Mucosa of stomach (tissue), 1 donor: Measurements from ENCODE around the gene ANKRD12.

ENCODE experiments used
- H3K27me3 ChIP-seq: one replicate; pipeline ENCODE4 v1.7.0; 2013; ENCODE audit warnings: mild to moderate bottlenecking, low read length; ENCODE audit not compliant: control insufficient read depth, insufficient read depth
- H3K36me3 ChIP-seq: one replicate; pipeline ENCODE4 v1.7.0; 2013; ENCODE audit warnings: low read length; ENCODE audit not compliant: control insufficient read depth, insufficient read depth
- H3K4me1 ChIP-seq: one replicate; pipeline ENCODE4 v1.7.0; 2013; ENCODE audit warnings: mild to moderate bottlenecking, low read length; ENCODE audit not compliant: control insufficient read depth, insufficient read depth
- H3K4me3 ChIP-seq: one replicate; pipeline ENCODE4 v1.7.0; 2013; ENCODE audit warnings: low read length
- H3K9ac ChIP-seq: one replicate; pipeline ENCODE4 v1.7.0; 2013; ENCODE audit warnings: mild to moderate bottlenecking, low read length, moderate library complexity
- H3K9me3 ChIP-seq: one replicate; pipeline ENCODE4 v1.7.0; 2013; ENCODE audit warnings: mild to moderate bottlenecking, low read length, moderate library complexity; ENCODE audit not compliant: control insufficient read depth
- donor health status: Pancreatic carcinoma.

ANKRD12 gene

GRCh38 chr18:9135081-9135911 lies 1.3 kb upstream of the ANKRD12 start:
- Histone ChIP-seq H3K27me3 (no peaks in the 10 kb centered on the region), H3K9ac (peak overlapping the region; percentile 72), H3K36me3 (no peaks in the 10 kb centered on the region), H3K4me1 (peaks cover 8% of the 10 kb centered on the region), H3K4me3 (peak overlapping the region; percentile 56), H3K9me3 (no peaks in the 10 kb centered on the region)

GRCh38 chr18:9135912-9136314 lies 668 bp upstream of the ANKRD12 start:
- Histone ChIP-seq H3K4me1 (peaks cover 10% of the 10 kb centered on the region), H3K27me3 (no peaks in the 10 kb centered on the region), H3K9ac (peak overlapping the region; percentile 72), H3K4me3 (peak overlapping the region; percentile 56), H3K36me3 (no peaks in the 10 kb centered on the region), H3K9me3 (no peaks in the 10 kb centered on the region)

GRCh38 chr18:9137168-9138066 lies 836 bp downstream of the ANKRD12 start:
- Histone ChIP-seq H3K4me3 (peak overlapping the region; percentile 42), H3K9me3 (no peaks in the 10 kb centered on the region), H3K4me1 (peaks cover 21% of the 10 kb centered on the region), H3K9ac (peak overlapping the region; percentile 80), H3K36me3 (no peaks in the 10 kb centered on the region), H3K27me3 (no peaks in the 10 kb centered on the region)

- H3K36me3 ChIP-seq: no peaks in the 10 kb centered on the region
- peaks cover 28% of the 10 kb centered on the region for H3K4me1 ChIP-seq
- H3K4me3 ChIP-seq: no peak overlapping the region
- no peaks in the 10 kb centered on the region for H3K27me3 ChIP-seq
- no peak overlapping the region for H3K9ac ChIP-seq
- no peaks in the 10 kb centered on the region for H3K9me3 ChIP-seq
These were observed 2.9 kb downstream of the ANKRD12 start for GRCh38 chr18:9139400-9140039.

GRCh38 chr18:9140381-9140780 lies 3.8 kb downstream of the ANKRD12 start:
- Histone ChIP-seq H3K9ac (no peak overlapping the region), H3K4me3 (no peak overlapping the region), H3K27me3 (no peaks in the 10 kb centered on the region)

GRCh38 chr18:9140984-9141383 lies 4.4 kb downstream of the ANKRD12 start:
- Histone ChIP-seq H3K9me3 (no peaks in the 10 kb centered on the region), H3K9ac (no peak overlapping the region), H3K4me1 (peaks cover 28% of the 10 kb centered on the region), H3K27me3 (no peaks in the 10 kb centered on the region), H3K36me3 (no peaks in the 10 kb centered on the region), H3K4me3 (no peak overlapping the region)

More at GRCh38 chr18:9140381-9140780, 3.8 kb downstream of the ANKRD12 start:
- H3K9me3 ChIP-seq: no peaks in the 10 kb centered on the region
- peaks cover 28% of the 10 kb centered on the region for H3K4me1 ChIP-seq
- no peaks in the 10 kb centered on the region for H3K36me3 ChIP-seq

- Histone ChIP-seq H3K9me3 (no peaks in the 10 kb centered on the region), H3K36me3 (no peaks in the 10 kb centered on the region), H3K4me3 (no peak overlapping the region), H3K4me1 (peaks cover 15% of the 10 kb centered on the region), H3K27me3 (no peaks in the 10 kb centered on the region), H3K9ac (peak overlapping the region; percentile 7)
These were observed 9.6 kb downstream of the ANKRD12 start for GRCh38 chr18:9146224-9146623.

GRCh38 chr18:9147440-9148202 lies 11.0 kb downstream of the ANKRD12 start:
- Histone ChIP-seq H3K27me3 (no peaks in the 10 kb centered on the region), H3K9ac (no peak overlapping the region), H3K4me3 (no peak overlapping the region), H3K9me3 (no peaks in the 10 kb centered on the region), H3K36me3 (no peaks in the 10 kb centered on the region), H3K4me1 (peaks cover 6% of the 10 kb centered on the region)

GRCh38 chr18:9148203-9148552 lies 11.6 kb downstream of the ANKRD12 start:
- Histone ChIP-seq H3K36me3 (no peaks in the 10 kb centered on the region), H3K4me1 (peaks cover 11% of the 10 kb centered on the region), H3K27me3 (no peaks in the 10 kb centered on the region), H3K9me3 (no peaks in the 10 kb centered on the region), H3K4me3 (no peak overlapping the region), H3K9ac (no peak overlapping the region)

GRCh38 chr18:9150121-9150520 lies 13.5 kb downstream of the ANKRD12 start:
- Histone ChIP-seq H3K27me3 (no peaks in the 10 kb centered on the region), H3K4me1 (peaks cover 5% of the 10 kb centered on the region), H3K36me3 (no peaks in the 10 kb centered on the region), H3K9ac (no peak overlapping the region), H3K9me3 (no peaks in the 10 kb centered on the region), H3K4me3 (no peak overlapping the region)

GRCh38 chr18:9153256-9153655 lies 16.7 kb downstream of the ANKRD12 start:
- H3K9me3 ChIP-seq: no peaks in the 10 kb centered on the region
- H3K36me3 ChIP-seq: no peaks in the 10 kb centered on the region
- H3K27me3 ChIP-seq: no peaks in the 10 kb centered on the region
- no peak overlapping the region for H3K4me3 ChIP-seq
- no peak overlapping the region for H3K9ac ChIP-seq
- H3K4me1 ChIP-seq: peaks cover 10% of the 10 kb centered on the region
